GM19351 (cell line): ENCODE data around the gene CSNK1D.

Experiments used
- ATAC-seq: cut with Tn5 transposase; IDR thresholded peaks from one replicate; pipeline ENCODE4 v1.9.1; 2021; ENCODE audit warnings: mild to moderate bottlenecking, moderate library complexity; ENCODE audit not compliant: unreplicated experiment

CSNK1D gene

GRCh38 chr17:82311971-82312370 is 38.5 kb upstream of the CSNK1D start:
- ATAC-seq, result no peak

GRCh38 chr17:82310877-82311276 is 37.4 kb upstream of the CSNK1D start:
- ATAC-seq, result no peak

GRCh38 chr17:82309656-82310570 is 36.4 kb upstream of the CSNK1D start:
- ATAC-seq, result no peak

- no peak for ATAC-seq
Observed at GRCh38 chr17:82305727-82306300, 32.3 kb upstream of the CSNK1D start.

- no peak for ATAC-seq
Observed at GRCh38 chr17:82304826-82305726, 31.6 kb upstream of the CSNK1D start.

- ATAC-seq, result no peak
Observed at GRCh38 chr17:82303944-82304808, 30.7 kb upstream of the CSNK1D start.

- ATAC-seq, result no peak
Observed at GRCh38 chr17:82302991-82303943, 29.8 kb upstream of the CSNK1D start.

- no peak for ATAC-seq
Observed at GRCh38 chr17:82302568-82302963, 29.1 kb upstream of the CSNK1D start.

GRCh38 chr17:82301916-82302567 is 28.5 kb upstream of the CSNK1D start:
- ATAC-seq, result no peak

GRCh38 chr17:82301300-82301915 is 27.9 kb upstream of the CSNK1D start:
- ATAC-seq, result no peak

GRCh38 chr17:82300707-82301270 is 27.3 kb upstream of the CSNK1D start:
- ATAC-seq, result no peak

- no peak for ATAC-seq
Observed at GRCh38 chr17:82300228-82300627, 26.7 kb upstream of the CSNK1D start.

GRCh38 chr17:82299452-82299851 is 26.0 kb upstream of the CSNK1D start:
- no peak for ATAC-seq

GRCh38 chr17:82298538-82299421 is 25.3 kb upstream of the CSNK1D start:
- ATAC-seq, result no peak

- ATAC-seq, result peak; percentile 61
Observed at GRCh38 chr17:82297714-82298537, 24.4 kb upstream of the CSNK1D start.

GRCh38 chr17:82297280-82297713 is 23.8 kb upstream of the CSNK1D start:
- ATAC-seq, result no peak
